HG02759 (cell line): ENCODE data around the gene CDKN2B-AS1.
A peak's percentile ranks its signal among the peaks of the same experiment; 100 is the strongest.

ENCODE experiments used
- ATAC-seq: cut with Tn5 transposase; IDR thresholded peaks from one replicate; pipeline ENCODE4 v1.9.1; 2021; ENCODE audit warnings: mild to moderate bottlenecking, moderate library complexity; ENCODE audit not compliant: unreplicated experiment

CDKN2B-AS1 gene

GRCh38 chr9:21982391-21982790, 12.2 kb upstream of the CDKN2B-AS1 start:
- ATAC-seq = no peak

DNA sequence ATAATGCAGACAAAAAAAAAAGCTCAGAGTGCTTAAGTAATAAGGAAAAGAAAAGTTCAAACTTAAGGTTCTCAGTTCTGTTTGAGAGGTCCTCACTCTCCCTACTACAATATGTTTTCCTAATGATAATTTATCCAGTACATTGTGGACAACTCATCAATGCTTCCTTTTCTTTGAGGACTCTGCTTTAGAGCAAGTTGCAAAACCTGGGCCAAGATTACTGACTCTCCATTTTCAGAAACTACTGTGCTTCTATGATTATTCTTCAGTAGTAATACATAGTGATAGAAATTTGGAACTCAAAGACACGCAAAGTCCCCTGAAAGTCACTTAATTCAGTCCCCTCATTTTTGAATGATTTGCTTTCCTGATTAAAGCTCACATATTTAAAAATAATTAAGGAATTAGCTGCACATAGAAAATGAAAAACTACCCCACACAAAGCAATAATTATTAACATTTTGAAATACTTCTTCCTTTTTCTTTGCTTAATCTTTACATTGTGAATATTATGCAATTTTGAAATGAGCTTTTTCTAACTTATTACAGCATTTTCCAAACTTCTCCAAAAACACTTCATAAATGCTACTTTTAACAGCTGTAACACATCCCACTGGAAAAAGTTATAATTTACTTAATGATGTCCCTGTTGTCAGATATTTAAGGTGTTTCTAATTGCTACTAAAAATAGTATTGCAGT, 11.6 kb upstream of the CDKN2B-AS1 start:
- ATAC-seq = no peak

DNA sequence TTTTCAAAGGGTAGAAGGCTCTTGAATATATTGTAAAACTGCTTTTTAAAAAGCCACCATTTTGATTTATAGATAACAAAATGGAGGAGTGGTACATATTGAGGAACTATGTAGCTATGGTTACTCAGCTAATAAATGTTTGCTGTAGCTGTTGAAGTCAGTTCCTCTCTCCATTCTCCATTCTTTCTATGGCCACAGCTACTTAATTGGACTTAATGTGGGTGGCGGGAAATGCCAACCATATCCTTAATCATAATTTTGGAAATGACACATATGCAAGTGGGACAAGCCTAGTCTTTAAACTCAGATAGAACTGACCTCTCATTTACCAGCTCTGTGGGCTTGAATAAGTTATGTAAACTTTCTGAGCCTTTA, 11.0 kb upstream of the CDKN2B-AS1 start:
- no peak for ATAC-seq

DNA sequence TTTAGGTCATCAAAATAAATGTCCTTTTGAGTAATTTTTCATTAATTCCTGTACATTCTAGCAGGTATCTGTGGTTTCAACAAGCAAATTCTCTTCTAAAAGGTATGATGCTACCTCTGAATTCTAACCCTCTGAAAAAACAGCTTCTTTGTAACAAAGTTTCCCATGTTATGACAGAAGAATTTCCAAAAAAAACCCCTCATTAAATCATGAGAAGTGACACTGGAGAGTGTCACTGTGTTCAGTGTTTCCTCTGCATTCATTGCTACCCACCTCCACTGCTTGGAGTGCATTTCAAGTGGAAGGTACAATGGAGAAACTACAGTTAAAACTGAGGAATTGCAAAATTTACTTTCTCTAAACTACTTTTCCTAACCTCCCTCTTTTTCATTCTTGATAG, 10.5 kb upstream of the CDKN2B-AS1 start:
- no peak for ATAC-seq

GRCh38 chr9:21985964-21986667, 8.5 kb upstream of the CDKN2B-AS1 start:
- peak; percentile 77 for ATAC-seq

GRCh38 chr9:21988056-21988990, 6.3 kb upstream of the CDKN2B-AS1 start:
- ATAC-seq = no peak

DNA sequence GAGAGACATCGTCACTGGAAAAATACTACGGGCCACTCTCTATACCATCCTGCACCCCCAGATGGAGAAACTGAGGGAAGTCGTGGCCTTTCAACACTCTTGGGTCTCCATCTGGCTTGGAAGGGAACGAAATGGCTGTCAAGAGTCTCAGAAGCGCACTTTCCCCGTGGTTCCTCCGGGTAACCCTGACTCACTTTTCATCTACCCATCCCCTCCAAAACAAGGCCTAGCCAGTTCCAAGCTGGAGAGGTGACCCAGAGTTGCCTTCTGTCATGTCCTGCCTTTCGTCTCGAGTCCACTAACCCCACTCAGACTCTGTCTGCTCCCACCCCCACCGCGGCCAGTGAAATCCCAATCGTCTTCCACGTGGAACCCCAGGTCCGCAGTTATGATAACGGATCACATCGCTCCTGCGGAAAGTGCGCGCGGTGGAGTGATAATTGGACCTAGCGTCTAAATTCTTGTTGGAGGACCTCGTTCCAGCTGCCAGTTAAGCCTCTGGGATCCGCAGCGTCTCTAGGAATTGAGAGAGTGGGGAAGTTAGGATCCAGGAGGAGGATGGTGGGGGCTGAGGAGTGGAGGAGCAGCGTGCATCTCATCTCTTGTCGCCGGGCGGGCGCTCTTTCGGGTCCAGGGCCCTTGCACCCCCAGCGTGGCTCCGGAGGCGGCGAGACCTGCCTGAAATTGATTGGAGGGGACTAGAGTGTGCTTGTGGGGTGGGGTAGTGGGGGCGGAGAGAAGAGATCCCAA, 5.0 kb upstream of the CDKN2B-AS1 start:
- no peak for ATAC-seq

DNA sequence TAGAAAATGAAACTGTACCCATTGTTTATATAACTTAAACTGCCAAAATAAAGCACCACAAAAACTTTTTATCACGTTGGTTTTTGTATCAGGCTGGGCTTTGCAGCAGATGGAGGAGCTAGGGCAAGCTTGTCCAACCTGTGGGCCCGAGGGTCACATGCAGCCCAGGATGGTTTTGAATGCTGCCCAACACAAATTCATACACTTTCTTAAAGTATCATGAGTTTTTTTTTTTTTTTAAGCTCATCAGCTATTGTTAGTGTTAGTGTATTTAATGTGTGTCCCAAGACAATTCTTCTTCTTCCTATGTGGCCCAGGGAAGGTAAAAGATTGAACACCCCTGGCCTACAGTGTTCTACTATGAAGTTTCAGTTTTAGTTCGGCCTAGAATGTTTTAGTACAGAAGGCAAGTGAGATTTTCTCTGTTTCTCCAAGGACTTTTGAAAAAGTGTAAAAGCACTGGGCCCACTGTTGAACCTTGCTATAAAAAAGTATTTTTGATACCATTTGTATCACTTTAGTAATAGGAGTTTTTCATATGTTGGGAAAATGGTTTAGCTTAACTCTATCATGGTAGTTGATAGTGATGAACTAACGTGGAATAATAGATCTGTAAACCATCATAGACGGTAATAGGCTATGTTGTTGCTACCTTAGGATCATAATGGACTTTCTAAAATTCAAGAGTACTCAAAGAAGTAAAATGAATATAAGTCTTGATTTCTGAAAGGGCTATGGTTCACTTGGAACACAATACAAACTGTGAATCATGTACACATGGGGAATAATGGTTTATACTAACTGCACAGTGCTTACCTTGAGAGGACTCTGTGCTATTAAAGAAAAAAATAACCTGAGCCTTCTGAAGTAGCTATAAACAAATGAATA, 3.3 kb upstream of the CDKN2B-AS1 start:
- ATAC-seq = no peak

DNA sequence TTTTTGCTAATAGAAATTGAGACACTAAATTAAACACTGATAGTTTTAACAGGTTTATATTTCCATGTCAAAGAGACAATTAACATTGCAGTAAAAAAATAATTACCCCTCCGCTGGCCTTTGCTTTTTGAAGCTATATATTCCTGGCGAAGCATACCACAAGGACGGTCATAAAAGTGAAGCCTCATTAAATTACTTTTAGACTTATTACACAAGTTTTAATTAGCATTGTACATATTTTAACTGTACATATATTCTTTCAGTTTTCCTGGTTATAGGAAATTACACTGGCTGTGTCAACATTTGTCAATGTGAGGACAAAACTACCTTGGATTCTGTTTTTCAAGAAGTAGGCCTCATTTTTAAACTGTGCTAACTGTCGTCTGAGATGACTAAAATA, 1.6 kb upstream of the CDKN2B-AS1 start:
- no peak for ATAC-seq

GRCh38 chr9:21993893-21994555, 567 bp upstream of the CDKN2B-AS1 start, which contains the start of gene CDKN2A:
TSS of gene CDKN2A (minus strand) at chr9:21994392.
- peak; percentile 41 for ATAC-seq

DNA sequence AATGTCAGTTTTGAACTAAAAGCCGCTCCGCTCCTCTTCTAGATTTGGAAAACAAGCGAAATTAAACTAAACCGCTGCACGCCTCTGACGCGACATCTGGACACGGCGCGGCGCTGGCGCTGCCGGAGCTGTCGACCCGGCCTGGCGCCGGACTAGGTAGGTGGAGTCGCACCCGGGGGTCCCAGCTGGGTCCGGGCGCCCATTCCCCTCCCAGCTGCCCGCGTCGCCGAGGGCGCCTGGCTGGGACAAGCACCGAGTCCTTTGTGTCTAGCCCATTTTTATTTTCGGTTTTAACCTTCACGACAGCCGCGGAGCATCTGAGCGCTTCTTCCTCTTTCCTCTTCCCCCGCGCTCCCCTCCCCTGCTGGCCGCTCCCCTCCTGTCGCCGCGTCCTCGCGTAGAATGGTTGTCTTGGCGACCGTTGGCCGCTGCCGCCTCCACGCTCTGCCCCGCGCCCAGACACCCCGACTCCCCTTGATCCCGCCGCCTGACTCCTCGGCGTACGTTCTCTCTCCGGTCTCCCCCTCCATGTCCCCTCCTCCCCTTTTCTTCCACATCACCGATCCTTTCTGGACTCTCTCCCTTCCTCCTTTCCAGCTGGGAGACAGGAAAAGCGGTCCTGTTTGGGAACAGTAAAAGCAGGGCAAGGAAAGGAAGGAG, 545 bp downstream of the CDKN2B-AS1 start:
- peak; percentile 84 for ATAC-seq

- ATAC-seq = peak; percentile 30
Observed at GRCh38 chr9:21995666-21996398, 1.2 kb downstream of the CDKN2B-AS1 start.

DNA sequence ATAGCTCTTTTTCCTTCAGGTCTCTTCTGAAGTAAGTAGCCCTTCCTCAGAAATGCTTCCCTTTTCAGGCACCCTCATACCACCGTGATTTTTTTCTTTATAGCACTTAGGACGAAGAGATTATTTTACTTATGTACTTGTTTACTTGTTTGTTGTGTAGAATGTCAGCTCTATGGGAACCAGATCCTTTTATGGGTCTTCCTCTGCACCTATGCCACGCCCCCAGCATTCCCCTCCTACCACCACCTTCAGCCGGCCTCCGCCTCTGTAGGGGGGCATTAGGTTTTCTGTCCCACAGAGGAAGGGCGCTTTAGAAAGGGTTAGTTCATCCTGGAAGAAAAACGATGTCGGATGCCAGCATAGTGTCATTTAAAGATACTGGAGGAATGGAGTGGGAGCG, 1.8 kb downstream of the CDKN2B-AS1 start:
- ATAC-seq = no peak

- ATAC-seq = no peak
Observed at GRCh38 chr9:21996858-21997257, 2.3 kb downstream of the CDKN2B-AS1 start.

DNA sequence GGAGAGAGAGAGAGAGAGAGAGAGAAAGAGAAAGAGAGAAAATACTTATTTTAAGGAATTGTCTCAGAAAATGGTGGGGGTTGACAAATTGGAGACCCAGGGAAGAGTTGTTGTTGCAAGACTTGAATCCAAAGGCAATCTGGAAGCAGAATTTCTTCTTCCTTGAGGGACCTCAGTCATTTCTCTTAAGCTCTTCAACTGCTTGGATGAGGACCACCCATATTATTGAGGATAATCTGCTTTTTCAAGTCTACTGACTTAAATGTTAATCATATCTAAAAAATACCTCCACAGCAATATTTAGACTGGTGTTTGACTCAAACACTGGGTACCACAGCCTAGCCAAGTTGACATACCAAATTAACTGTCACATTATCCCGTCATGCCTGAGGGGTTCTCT, 2.9 kb downstream of the CDKN2B-AS1 start:
- no peak for ATAC-seq

DNA sequence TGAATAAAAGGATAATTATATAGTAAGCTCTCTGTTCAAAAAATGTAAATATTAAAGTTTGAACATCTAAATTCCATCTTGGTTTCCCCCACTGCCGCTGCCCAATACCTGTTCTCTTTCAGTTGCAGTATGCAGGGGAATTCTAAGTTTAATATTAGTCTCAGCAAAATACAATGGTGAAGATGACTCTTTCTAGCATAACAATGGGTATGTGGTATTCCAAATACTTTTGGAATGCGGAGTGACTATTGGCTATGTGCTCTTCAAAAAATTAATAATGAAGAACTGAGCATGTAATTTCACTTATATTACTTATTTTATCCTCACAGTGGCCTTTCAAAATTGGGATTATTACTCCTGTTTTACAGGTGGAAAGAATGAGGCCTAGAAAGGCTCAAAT, 3.4 kb downstream of the CDKN2B-AS1 start:
- ATAC-seq = no peak

DNA sequence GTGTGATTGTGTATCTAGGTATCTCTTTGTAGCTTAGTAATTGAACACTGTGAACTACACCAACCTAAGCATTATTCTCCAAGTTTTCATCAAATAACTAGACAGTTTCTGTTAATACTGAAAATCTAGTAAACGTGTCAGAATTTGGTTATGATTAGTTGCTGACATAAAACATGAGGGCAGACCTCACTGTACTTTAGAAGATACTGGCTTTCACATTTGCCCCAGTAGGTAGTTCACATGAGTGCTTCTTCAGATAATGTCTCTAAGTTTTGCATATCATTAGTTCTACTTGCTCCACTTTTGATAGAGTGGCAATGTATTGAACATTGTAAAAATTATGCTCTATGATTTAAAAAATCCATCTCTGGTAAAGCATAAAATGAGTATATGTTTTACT, 7.4 kb downstream of the CDKN2B-AS1 start:
- no peak for ATAC-seq
